ENCODE results near the gene ATG9A.

DNA sequence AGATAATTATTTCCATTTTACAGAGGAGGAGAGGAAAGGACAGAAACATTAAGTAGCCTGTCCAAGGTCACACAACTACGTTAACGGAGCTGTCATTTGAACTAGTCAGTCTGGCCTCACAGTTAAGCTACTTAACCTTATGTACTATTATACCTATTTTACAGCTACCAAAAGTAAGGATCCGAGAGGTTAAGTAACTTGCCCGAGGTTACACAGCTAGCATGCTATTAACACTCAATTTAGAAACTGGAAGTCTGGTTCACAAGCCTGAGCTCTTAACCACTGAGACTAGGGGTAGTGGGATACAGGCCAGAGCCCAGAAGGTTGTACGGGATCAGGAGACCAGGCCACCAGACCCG, 15.3 kb upstream of the ATG9A start:
- no peak for TF ChIP-seq EZH2 (IDR thresholded peaks at IDR 0.05; ENCODE audit: borderline replicate concordance, low read length)
- TF ChIP-seq, protein P1, sequence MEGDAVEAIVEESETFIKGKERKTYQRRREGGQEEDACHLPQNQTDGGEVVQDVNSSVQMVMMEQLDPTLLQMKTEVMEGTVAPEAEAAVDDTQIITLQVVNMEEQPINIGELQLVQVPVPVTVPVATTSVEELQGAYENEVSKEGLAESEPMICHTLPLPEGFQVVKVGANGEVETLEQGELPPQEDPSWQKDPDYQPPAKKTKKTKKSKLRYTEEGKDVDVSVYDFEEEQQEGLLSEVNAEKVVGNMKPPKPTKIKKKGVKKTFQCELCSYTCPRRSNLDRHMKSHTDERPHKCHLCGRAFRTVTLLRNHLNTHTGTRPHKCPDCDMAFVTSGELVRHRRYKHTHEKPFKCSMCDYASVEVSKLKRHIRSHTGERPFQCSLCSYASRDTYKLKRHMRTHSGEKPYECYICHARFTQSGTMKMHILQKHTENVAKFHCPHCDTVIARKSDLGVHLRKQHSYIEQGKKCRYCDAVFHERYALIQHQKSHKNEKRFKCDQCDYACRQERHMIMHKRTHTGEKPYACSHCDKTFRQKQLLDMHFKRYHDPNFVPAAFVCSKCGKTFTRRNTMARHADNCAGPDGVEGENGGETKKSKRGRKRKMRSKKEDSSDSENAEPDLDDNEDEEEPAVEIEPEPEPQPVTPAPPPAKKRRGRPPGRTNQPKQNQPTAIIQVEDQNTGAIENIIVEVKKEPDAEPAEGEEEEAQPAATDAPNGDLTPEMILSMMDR (conservative IDR thresholded peaks at IDR 0.05 in 1 of 2, IDR thresholded peaks at IDR 0.05 in 1 of 2; ENCODE audit: extremely low read depth in 1 of 2, insufficient read depth in 1 of 2, low read depth in 1 of 2, low read length in 2 of 2) = no peak
